ENCODE measurements around the gene DOK4.

DNA sequence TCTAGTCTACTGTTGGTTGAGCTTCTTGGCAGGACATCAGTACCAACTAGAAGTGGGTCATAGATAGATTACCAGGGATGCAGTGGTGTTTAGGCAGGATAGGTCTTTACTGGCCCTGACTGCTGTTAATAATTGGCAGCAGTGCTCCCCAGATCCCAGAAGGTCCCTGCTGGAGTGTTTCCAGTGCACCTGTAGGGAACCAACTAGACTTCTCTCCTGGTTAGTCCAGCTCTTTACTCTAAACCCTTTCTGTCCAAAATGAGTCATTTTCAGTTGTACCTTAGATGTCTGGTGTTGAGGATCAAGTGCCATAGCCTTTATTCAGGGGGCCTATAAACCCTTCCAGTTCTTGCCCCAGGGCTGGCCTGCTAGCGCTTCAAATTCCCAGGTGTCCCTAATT is 15.1 kb downstream of the DOK4 start:
- TF ChIP-seq, protein P1, sequence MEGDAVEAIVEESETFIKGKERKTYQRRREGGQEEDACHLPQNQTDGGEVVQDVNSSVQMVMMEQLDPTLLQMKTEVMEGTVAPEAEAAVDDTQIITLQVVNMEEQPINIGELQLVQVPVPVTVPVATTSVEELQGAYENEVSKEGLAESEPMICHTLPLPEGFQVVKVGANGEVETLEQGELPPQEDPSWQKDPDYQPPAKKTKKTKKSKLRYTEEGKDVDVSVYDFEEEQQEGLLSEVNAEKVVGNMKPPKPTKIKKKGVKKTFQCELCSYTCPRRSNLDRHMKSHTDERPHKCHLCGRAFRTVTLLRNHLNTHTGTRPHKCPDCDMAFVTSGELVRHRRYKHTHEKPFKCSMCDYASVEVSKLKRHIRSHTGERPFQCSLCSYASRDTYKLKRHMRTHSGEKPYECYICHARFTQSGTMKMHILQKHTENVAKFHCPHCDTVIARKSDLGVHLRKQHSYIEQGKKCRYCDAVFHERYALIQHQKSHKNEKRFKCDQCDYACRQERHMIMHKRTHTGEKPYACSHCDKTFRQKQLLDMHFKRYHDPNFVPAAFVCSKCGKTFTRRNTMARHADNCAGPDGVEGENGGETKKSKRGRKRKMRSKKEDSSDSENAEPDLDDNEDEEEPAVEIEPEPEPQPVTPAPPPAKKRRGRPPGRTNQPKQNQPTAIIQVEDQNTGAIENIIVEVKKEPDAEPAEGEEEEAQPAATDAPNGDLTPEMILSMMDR (IDR thresholded peaks at IDR 0.05) = no peak
- TF ChIP-seq POLR2A (IDR thresholded peaks at IDR 0.05) (no peak), POLR2AphosphoS5 (IDR thresholded peaks at IDR 0.05; ENCODE audit: insufficient read depth in 1 of 2, low read depth in 1 of 2) (no peak)

All from vagina (tissue), 2 donors.